BE2C (cell line): Measurements from ENCODE around the gene ELAVL3.
"Not testable (repeated sequence)": the region's sequence is repeated elsewhere in the genome, so short reads cannot be mapped to it uniquely, and the experiment has no call there.

ENCODE experiments used
- DNase-seq: peaks from one replicate; pipeline ENCODE4 v3.0.0-alpha.2; 2020
- H3K27me3 ChIP-seq: fragments of 250-450 bp; sonication (Bioruptor Pico); 2 replicates; pipeline ENCODE4 v1.5.1; 2020; ENCODE audit warnings: mild to moderate bottlenecking
- H3K36me3 ChIP-seq: fragments of 250-450 bp; sonication (Bioruptor Pico); 2 replicates; pipeline ENCODE4 v1.5.1; 2020; ENCODE audit warnings: mild to moderate bottlenecking
- H3K4me1 ChIP-seq: fragments of 250-450 bp; sonication (Bioruptor Pico); 2 replicates; pipeline ENCODE4 v1.5.1; 2020
- H3K4me3 ChIP-seq: 2 replicates; pipeline ENCODE4 v1.5.1; 2011; ENCODE audit warnings: low read depth, low read length
- H3K9me3 ChIP-seq: fragments of 250-450 bp; sonication (Bioruptor Pico); 2 replicates; pipeline ENCODE4 v1.5.1; 2020
- CTCF ChIP-seq: IDR thresholded peaks from 2 replicates; pipeline ENCODE4 v1.5.1; 2012; ENCODE audit warnings: mild to moderate bottlenecking, low read depth, low read length

ELAVL3 gene

GRCh38 chr19:11458236-11458900, 22.5 kb downstream of the ELAVL3 start:
- Histone ChIP-seq H3K4me1 (no peaks in the 10 kb centered on the region), H3K4me3 (no peak overlapping the region), H3K36me3 (peaks cover 15% of the 10 kb centered on the region), H3K27me3 (no peaks in the 10 kb centered on the region), H3K9me3 (no peaks in the 10 kb centered on the region)
- TF ChIP-seq CTCF = no peak
- no peak for DNase-seq

- no peaks in the 10 kb centered on the region for H3K4me1 ChIP-seq
- no peak overlapping the region for H3K4me3 ChIP-seq
- DNase-seq = no peak
- H3K36me3 ChIP-seq = peaks cover 13% of the 10 kb centered on the region
- H3K9me3 ChIP-seq = no peaks in the 10 kb centered on the region
- TF ChIP-seq CTCF = no peak
- H3K27me3 ChIP-seq = no peaks in the 10 kb centered on the region
Observed at GRCh38 chr19:11457831-11458230, 23.0 kb downstream of the ELAVL3 start.

GRCh38 chr19:11457115-11457514, 23.7 kb downstream of the ELAVL3 start:
- Histone ChIP-seq H3K36me3 (peaks cover 13% of the 10 kb centered on the region), H3K4me3 (no peak overlapping the region), H3K9me3 (no peaks in the 10 kb centered on the region), H3K27me3 (no peaks in the 10 kb centered on the region), H3K4me1 (no peaks in the 10 kb centered on the region)
- no peak for DNase-seq
- no peak for TF ChIP-seq CTCF

GRCh38 chr19:11456659-11457058, 24.2 kb downstream of the ELAVL3 start:
- DNase-seq = no peak
- Histone ChIP-seq H3K9me3 (no peaks in the 10 kb centered on the region), H3K36me3 (peaks cover 13% of the 10 kb centered on the region), H3K27me3 (no peaks in the 10 kb centered on the region), H3K4me3 (no peak overlapping the region), H3K4me1 (no peaks in the 10 kb centered on the region)
- no peak for TF ChIP-seq CTCF

- H3K4me1 ChIP-seq, H3K4me3 ChIP-seq, H3K9me3 ChIP-seq, H3K27me3 ChIP-seq, DNase-seq: not testable (repeated sequence)
- peaks cover 13% of the 10 kb centered on the region for H3K36me3 ChIP-seq
Observed at GRCh38 chr19:11455233-11455554, 25.7 kb downstream of the ELAVL3 start.

- Histone ChIP-seq H3K9me3 (no peaks in the 10 kb centered on the region), H3K4me1 (no peaks in the 10 kb centered on the region), H3K36me3 (peaks cover 21% of the 10 kb centered on the region), H3K4me3 (no peak overlapping the region), H3K27me3 (no peaks in the 10 kb centered on the region)
- TF ChIP-seq CTCF = peak; percentile 57
- DNase-seq = no peak
Observed at GRCh38 chr19:11453468-11454341, 27.1 kb downstream of the ELAVL3 start.
